DND-41 (cell line): ENCODE data around the gene SEMA5B.

Experiments used
- ATAC-seq: fragments of 200-7000 bp; cut with Tn5 transposase; 3 replicates; pipeline ENCODE4 v1.9.1; 2021; ENCODE audit warnings: low read depth; ENCODE audit not compliant: insufficient read depth
- DNase-seq: peaks from one replicate; pipeline ENCODE4 v3.0.0-alpha.2; 2020
- H2AFZ ChIP-seq: 2 replicates; pipeline ENCODE4 v1.6.0; 2012; ENCODE audit warnings: low read depth, low read length
- H3K27ac ChIP-seq: 2 replicates; pipeline ENCODE4 v1.5.1; 2012; ENCODE audit warnings: low read length, inconsistent platforms
- H3K27me3 ChIP-seq: fragments of 200-600 bp; sonication (generic); 2 replicates; pipeline ENCODE4 v1.6.0; 2012; ENCODE audit warnings: low read length, mild to moderate bottlenecking, inconsistent platforms; ENCODE audit not compliant: insufficient read depth, poor library complexity
- H3K36me3 ChIP-seq: 2 replicates; pipeline ENCODE4 v1.5.1; 2012; ENCODE audit warnings: low read length, inconsistent platforms; ENCODE audit not compliant: insufficient read depth
- H3K4me1 ChIP-seq: 2 replicates; pipeline ENCODE4 v1.5.1; 2012; ENCODE audit warnings: mild to moderate bottlenecking, low read length; ENCODE audit not compliant: insufficient read depth
- H3K4me2 ChIP-seq: 2 replicates; pipeline ENCODE4 v1.6.0; 2012; ENCODE audit warnings: mild to moderate bottlenecking, moderate library complexity, low read length, inconsistent platforms; ENCODE audit not compliant: insufficient read depth
- H3K4me3 ChIP-seq, 2 experiments: fragments of 200-600 bp in 1 of 2; shearing (Covaris generic) in 1 of 2; 2 replicates each; pipeline ENCODE4 v1.5.1; 2012 to 2016; ENCODE audit warnings: inconsistent platforms in 2 of 2, low read length in 2 of 2, mild to moderate bottlenecking in 2 of 2, low read depth in 1 of 2, moderate library complexity in 1 of 2
- H3K79me2 ChIP-seq: 2 replicates; pipeline ENCODE4 v1.6.0; 2012; ENCODE audit warnings: low read length, inconsistent platforms; ENCODE audit not compliant: insufficient read depth
- H3K9ac ChIP-seq: 2 replicates; pipeline ENCODE4 v1.6.0; 2012; ENCODE audit warnings: low read depth, mild to moderate bottlenecking, inconsistent platforms, low read length, moderate library complexity
- H3K9me3 ChIP-seq: 2 replicates; pipeline ENCODE4 v1.5.1; 2012; ENCODE audit warnings: low read length, moderate library complexity, mild to moderate bottlenecking, inconsistent platforms; ENCODE audit not compliant: insufficient read depth, severe bottlenecking
- H4K20me1 ChIP-seq: 2 replicates; pipeline ENCODE4 v1.6.0; 2012; ENCODE audit warnings: low read length; ENCODE audit not compliant: insufficient read depth
- EZH2 ChIP-seq: IDR thresholded peaks from 3 replicates; pipeline ENCODE4 v1.6.1; 2012; ENCODE audit warnings: borderline replicate concordance, low read depth, mild to moderate bottlenecking, moderate library complexity, low read length, inconsistent platforms; ENCODE audit not compliant: severe bottlenecking
- TF ChIP-seq, protein P1 (sequence below): IDR thresholded peaks from 2 replicates; pipeline ENCODE4 v1.5.1; 2012; ENCODE audit warnings: borderline replicate concordance, low read length, moderate library complexity, mild to moderate bottlenecking; ENCODE audit not compliant: poor library complexity, severe bottlenecking; ENCODE audit errors: extremely low read depth

The SEMA5B gene

DNA sequence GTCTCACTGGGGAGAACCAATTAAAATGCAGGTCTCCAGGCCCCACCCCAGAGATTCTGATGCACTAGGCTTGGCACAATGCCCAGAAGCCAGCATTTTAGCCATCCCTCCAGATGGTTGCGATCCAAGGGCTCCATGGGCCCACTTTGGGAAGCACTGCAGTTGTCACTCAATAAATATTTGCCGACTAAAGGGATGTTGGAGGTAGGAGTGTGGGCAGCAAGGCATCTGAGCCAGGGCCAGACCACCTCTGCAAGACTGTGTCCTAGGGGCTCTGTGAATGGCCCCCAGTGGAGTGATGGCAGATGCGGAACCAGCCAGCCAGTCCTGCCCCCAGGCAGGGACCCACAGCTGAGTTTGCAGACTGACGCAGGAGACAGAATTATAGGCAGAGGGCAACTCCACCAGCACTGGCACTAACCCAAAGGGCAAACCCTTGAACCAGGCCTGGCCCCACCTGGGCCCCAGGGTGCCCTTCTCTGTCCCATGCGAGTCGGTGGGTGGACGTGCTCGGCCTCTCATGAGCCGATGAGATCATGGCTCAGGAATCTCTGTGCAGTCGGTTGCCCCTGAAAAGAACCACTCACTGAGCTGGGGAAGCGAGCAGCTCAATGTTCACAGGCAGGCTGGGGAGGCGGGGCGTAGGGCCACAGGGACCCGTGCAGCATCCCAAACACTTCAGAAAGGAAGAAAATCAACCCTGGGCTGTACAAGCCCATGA lies 49.7 kb downstream of the SEMA5B start:
- Histone ChIP-seq H3K4me3 (no peak overlapping the region), H3K36me3 (no peaks in the 10 kb centered on the region), H3K9me3 (no peaks in the 10 kb centered on the region), H3K79me2 (no peaks in the 10 kb centered on the region), H3K4me2 (no peak overlapping the region), H2AFZ (no peak overlapping the region), H3K27me3 (no peaks in the 10 kb centered on the region), H3K9ac (no peak overlapping the region), H3K4me1 (peaks cover 13% of the 10 kb centered on the region), H4K20me1 (no peaks in the 10 kb centered on the region), H3K27ac (no peak overlapping the region)
- ATAC-seq (no peak), DNase-seq (no peak)
- TF ChIP-seq, protein P1, sequence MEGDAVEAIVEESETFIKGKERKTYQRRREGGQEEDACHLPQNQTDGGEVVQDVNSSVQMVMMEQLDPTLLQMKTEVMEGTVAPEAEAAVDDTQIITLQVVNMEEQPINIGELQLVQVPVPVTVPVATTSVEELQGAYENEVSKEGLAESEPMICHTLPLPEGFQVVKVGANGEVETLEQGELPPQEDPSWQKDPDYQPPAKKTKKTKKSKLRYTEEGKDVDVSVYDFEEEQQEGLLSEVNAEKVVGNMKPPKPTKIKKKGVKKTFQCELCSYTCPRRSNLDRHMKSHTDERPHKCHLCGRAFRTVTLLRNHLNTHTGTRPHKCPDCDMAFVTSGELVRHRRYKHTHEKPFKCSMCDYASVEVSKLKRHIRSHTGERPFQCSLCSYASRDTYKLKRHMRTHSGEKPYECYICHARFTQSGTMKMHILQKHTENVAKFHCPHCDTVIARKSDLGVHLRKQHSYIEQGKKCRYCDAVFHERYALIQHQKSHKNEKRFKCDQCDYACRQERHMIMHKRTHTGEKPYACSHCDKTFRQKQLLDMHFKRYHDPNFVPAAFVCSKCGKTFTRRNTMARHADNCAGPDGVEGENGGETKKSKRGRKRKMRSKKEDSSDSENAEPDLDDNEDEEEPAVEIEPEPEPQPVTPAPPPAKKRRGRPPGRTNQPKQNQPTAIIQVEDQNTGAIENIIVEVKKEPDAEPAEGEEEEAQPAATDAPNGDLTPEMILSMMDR, result no peak
- TF ChIP-seq EZH2, result no peak

- Histone ChIP-seq H3K79me2 (no peaks in the 10 kb centered on the region), H3K4me3 (no peak overlapping the region), H4K20me1 (no peaks in the 10 kb centered on the region), H2AFZ (no peak overlapping the region), H3K27me3 (no peaks in the 10 kb centered on the region), H3K36me3 (no peaks in the 10 kb centered on the region), H3K9ac (no peak overlapping the region), H3K9me3 (no peaks in the 10 kb centered on the region), H3K4me1 (peaks cover 13% of the 10 kb centered on the region), H3K4me2 (no peak overlapping the region), H3K27ac (no peak overlapping the region)
- no peak for TF ChIP-seq EZH2
- TF ChIP-seq, protein P1, result no peak
- ATAC-seq, result peak; percentile 70
- peak; percentile 51 for DNase-seq
Measured at GRCh38 chr3:122975924-122976293, 51.7 kb downstream of the SEMA5B start.

GRCh38 chr3:122975163-122975923 lies 52.2 kb downstream of the SEMA5B start:
- H3K4me2 ChIP-seq, result 0 out of 2 replicates have a peak overlapping the region, but pooled peaks have one; percentile 5
- no peaks in the 10 kb centered on the region for H3K79me2 ChIP-seq
- H3K4me3 ChIP-seq, result no peak overlapping the region
- no peak overlapping the region for H3K27ac ChIP-seq
- peaks cover 13% of the 10 kb centered on the region for H3K4me1 ChIP-seq
- no peaks in the 10 kb centered on the region for H3K27me3 ChIP-seq
- no peaks in the 10 kb centered on the region for H3K36me3 ChIP-seq
- no peaks in the 10 kb centered on the region for H3K9me3 ChIP-seq
- H3K9ac ChIP-seq, result no peak overlapping the region
- peak; percentile 81 for DNase-seq
- no peak overlapping the region for H2AFZ ChIP-seq
- peak; percentile 84 for ATAC-seq
- no peak for TF ChIP-seq EZH2
- TF ChIP-seq, protein P1, result no peak
- no peaks in the 10 kb centered on the region for H4K20me1 ChIP-seq
